LoVo (cell line): ENCODE data around the gene GP1BB.
"Not testable (repeated sequence)": the region's sequence is repeated elsewhere in the genome, so short reads cannot be mapped to it uniquely, and the experiment has no call there.

Source experiments
- DNase-seq: peaks from one replicate; pipeline ENCODE4 v3.0.0-alpha.2; 2016; ENCODE audit warnings: low spot score

Gene GP1BB

DNA sequence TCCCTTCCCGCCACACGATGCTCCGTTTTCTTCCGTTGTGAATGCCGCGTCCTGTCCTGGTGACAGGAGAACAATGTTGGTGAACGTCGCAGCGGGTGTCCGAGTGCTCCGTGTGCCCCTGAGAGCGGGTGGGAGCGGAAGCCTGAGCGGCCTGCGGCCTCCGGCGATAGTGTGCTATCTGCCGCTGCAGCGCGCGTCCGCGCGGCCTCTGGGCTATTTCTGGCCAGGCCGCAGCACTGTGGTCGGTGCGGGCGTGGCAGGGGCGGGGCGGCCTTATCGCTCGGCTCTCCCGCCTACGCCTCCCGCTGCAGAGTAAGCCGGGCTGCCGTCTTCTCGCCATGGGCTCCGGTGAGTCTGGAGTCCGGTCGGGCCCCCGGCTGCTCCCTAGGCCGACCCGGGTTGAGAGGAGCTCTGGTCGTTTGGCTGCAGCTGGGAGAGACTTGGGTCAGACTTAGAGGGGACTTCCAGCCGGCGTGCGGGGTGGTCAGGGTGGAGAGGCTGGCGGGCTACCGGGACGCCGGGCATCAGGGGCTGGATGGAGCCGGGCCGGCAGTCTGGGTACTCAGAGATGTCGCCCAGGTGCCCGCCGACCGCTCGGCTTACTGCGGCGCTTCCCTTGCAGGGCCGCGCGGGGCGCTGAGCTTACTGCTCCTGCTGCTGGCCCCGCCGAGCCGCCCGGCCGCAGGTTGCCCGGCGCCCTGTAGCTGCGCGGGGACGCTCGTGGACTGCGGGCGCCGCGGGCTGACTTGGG is at the start of gene GP1BB:
GP1BB (plus strand) TSS at position 308 of the 751 bp plus-strand sequence; CDS start at position 339, 31 bp downstream.
- DNase-seq, result no peak

DNA sequence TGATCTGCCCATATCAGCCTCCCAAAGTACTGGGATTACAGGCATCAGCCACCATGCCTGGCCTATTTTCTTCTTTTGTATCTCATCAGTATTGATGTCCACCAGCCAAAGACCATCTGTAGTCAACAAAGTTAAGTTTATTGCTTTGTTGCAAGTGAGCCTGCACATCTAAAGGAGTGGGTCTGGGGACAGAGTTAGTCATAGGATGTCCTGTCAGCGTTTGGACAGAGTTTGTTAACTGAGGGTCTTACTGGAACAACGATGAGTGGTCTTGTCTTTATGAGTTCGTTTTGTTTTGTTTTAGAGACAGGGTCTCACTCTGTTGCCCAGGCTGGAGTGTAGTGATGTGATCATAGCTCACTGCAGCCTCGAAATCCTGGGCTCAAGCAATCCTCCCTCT is 49.7 kb upstream of the GP1BB start:
- DNase-seq, result no peak

DNA sequence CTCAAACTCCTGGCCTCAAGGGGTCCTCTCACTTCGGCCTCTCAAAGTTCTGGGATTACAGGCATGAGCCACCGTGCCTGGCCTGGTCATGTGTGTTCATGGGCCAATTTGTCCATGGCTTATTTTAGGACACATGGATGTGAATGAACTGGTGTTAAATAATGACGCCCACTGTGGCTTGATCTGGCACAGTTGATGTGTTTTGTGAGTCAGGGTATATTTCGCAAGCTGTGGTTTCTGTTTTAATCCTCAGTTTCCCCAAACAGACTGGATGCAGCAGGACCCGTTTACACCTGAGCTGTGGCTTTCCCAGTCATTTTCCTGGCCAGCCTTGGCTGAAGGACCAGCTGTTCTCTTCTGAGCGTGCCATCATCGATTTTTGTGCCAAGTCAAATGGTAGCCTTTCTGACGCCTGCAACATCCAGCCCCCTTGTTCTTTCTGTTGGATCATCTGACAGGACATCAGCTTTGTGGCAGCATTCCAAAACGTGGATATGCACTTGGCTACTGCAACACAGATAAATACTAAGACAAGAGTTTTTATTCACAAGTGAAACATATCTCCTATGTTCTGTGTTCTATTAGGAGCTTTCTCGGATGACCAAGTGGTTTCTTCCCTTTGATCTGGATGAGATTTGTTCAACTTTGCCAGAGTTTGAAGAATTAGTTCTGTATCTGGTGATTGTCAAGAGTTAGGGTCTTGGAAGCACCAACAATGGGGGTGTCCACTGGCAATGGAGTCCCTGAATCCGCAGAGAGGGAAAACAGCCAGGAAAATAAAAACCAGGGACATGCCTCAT is 49.0 kb upstream of the GP1BB start:
- DNase-seq, result no peak

DNA sequence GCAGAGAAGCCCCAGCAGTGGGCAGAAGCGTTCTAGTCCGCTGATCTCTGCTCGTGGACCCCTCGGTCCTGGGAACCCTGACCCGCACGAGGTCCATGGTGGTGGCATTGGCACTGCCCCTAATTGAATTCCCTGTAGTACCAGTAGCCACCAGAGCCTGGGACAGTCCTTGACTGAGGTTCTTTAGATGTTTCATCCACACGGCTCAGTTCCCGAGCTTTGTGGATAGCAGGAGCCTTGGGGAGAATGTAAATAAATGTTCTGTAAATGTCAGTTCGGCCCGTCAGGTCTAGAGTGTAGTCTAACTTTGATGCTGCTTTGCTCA is 48.4 kb upstream of the GP1BB start:
- no peak for DNase-seq

DNA sequence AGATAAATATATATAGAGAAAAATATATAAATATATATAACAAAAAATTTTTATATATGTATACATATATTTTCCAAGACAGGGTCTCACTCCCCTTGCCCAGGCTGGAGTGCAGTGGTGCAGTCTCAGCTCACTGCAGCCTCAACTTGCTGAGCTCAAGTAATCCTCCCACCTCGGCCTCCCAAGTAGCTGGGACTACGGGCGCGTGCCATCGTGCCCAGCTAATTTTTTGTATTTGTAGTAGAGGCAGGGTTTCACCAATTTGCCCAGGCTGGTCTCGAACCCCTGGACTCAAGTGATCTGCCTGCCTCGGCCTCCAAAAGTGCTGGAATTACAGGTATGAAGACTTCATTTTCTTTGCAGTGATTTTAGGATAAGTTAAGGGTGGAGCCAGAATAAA is 47.9 kb upstream of the GP1BB start:
- DNase-seq, result no peak

DNA sequence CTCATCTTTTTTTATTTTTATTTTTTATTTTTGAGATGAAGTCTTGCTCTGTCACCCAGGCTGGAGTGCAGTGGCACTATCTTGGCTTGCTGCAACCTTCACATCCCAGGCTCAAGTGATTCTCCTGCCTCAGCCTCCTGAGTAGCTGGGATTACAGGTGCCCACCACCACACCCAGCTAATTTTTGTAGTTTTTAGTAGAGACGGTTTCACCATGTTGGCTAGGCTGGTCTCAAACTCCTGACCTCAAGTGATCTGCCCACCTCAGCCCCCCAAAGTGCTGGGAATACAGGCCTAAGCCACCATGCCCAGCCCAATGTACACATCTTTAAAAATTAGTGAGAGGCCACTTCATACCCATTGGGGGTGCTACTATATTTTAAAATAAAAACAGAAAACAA is 46.9 kb upstream of the GP1BB start:
- not testable (repeated sequence) for DNase-seq

DNA sequence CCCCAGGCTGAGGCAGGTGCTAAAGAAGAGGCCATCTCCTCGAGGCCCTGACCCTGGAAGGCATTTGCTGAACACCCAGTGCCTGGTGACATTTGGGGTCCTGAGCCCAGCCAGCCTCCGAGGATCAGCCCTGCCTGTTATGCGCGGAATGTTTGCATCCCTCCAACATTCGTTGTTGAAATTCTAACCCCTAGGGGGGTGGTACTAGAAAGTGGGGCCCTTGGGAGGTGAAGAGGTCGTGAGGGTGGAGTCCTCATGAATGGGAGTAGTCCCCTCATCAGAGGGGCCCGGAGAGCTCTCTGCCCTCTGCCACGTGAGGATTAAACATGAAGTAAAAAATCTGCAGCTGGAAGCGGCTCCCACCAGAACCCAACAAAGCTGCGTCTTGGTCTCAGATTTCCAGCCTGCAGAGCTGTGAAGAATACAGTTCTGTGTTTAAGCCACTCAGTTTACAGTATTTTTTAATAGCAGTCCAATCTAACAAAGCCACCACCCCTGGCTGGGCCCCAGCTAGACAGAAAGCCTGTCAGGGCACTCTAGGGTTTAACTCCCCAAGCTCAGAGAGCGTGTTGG is 44.3 kb upstream of the GP1BB start:
- no peak for DNase-seq

DNA sequence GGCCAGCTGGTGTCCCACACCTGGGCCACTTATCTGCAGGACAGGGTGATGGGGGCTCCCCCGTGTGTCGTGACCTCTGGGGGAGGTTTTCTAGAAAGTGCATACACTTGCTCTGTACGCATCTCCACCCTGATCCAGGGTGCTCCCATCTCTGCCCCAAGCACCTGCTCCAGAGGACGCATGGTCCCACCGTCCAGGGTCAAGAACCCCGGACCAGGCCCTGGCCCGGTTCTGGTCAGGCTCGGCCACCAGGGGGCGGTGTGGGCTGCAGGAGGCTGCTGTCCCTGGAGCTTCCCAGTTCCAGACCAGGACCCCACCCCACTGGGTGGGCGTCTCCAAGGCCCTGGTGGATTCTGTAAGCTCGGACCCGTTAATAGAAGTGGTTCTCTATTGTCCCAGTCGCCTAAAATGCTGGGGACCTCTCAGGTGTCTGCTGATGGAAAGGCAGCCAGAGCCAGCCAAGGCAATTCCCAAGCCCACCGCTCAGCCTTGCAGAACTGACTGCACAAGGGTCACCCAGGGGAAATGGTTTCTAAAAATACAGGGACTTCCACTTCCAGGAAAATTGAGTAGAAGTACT is 43.7 kb upstream of the GP1BB start:
- DNase-seq, result no peak

DNA sequence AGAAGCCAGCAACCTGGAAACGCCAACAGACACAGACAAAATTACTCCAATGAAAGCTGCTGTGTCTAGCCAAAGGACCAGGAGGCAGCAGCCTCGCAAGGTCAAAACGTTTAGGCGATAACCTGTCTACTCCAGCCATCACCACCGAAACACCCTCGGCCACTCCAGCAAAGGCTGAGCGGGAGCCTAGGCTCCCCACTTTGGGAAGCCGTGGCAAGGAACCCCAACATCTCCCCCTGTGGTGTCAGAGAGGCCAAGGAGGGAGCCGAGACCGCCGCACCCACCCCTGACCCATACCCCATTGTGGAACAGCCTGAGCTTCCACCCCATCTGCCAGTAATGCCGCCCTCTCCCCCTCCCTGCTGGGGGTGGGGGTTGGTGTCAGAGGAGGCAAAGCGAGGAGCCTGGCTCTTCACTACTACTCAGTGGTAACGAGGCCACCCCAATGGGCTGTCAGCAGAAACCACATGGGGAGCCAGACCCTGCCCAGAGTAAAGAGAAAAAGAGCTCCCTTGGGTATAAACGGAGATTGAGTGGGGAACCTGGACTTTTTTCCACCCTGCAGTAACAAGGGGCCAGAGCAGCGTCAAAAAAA is 43.0 kb upstream of the GP1BB start:
- no peak for DNase-seq

DNA sequence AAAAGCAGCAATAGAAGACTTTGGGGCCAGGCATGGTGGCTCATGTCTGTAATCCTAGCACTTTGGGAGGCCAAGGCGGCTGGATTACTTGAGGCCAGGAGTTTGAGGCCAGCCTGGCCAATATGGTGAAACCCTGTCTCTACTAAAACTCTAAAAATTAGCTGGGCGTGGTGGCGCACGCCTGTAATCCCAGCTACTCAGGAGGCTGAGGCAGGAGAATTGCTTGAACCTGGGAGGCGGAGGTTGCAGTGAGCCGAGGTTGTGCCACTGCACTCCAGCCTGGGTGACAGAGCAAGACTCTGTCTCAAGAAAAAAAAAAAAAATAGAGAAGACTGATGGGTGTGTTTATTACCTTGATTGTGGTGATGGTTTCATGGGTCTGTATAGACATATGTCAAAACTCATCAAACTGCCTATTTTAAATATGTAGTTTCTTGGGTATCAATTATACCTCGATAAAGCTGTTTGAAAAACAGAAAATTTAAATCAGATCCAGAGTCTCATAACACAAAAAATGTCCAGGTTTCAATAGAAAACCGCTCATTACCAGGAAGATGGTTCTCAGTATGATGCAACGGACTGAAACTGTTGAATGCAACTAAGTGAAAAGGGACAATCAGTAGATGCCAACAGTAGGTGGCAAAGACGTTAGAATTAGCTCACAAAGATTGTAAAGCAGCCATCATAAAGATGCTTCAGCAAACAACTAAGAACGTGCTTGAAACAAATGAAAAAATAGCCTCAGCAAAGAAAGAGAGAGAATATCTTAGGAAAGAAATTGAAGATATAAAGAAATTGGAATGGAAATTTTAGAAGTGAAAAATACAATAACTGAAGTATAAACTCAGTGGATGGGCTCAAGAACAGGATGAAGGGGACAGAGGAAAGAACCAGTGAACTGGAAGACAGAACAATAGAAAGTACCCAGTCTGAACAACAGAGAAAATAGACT is 42.2 kb upstream of the GP1BB start:
- DNase-seq, result peak; percentile 50

DNA sequence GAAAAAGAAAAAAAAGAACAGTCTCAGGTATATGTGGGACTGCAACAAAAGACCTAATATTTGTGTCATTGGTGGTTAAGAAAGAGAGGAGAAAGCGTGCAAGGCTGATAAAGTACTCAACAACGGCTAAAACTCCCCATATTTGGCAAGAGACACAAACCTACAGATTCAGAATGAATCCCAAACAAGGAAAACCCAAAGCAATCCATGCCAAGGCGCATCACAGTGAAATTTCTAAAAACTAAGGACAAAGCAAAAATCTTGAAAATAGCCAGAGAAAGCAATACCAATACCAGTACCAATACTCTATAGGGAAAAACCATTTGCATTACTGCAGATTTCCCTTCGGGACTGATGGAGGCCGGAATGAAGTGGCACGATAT is 41.5 kb upstream of the GP1BB start:
- DNase-seq, result no peak

DNA sequence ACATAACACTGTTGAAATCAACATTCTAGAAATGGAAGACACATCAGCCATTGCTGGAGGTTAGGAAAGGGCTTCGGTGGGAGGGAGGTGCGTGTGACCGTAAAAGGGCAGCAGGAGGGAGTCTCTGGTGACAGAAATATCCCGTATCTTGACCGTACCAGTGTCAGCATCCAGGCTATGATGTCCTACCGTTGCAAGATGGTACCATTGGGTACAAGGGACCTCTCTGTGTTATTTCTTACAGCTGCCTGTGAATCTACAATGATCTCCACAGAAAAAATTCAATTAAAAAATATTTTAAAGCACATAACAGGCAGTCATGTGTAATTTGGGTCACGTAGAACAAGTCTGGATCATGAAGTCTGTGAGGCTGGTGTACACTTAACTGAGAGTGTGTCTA is 36.4 kb upstream of the GP1BB start:
- no peak for DNase-seq

DNA sequence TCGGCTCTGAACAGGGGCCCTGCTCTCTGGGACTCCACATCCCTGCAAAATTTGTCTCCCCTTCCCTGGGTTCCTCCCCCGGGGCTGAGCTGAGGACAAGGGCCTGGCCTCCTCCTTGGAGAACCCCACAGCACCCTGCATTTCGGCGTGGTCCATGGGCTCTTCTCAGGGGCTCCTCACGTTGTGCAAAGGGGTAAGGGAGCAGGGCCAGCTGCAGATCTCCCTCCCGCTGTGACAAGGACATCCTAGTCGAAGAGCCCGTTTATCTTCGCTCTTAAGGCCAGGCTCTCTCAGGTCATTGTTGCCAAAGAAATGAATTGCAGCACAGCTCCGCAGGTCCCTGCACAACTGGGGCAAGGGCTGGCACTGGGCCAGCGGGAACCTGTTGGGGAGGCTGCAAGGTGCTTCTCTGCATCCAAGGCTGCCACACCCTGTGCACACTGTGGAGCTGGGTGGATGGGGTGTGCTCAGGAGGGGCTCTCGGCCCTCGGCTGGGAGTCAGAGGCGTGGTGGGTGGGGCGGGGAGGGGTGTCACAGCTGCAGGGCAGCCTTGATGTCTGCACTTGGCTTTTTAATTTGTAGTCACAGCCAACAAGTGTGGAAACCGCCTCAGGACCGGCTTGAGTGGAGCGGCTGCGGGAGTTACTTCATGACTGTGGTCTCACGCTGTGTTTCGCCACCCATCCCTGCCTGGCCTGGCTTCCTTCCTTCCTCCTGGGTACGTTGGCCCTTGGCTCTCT is 35.6 kb upstream of the GP1BB start:
- no peak for DNase-seq

DNA sequence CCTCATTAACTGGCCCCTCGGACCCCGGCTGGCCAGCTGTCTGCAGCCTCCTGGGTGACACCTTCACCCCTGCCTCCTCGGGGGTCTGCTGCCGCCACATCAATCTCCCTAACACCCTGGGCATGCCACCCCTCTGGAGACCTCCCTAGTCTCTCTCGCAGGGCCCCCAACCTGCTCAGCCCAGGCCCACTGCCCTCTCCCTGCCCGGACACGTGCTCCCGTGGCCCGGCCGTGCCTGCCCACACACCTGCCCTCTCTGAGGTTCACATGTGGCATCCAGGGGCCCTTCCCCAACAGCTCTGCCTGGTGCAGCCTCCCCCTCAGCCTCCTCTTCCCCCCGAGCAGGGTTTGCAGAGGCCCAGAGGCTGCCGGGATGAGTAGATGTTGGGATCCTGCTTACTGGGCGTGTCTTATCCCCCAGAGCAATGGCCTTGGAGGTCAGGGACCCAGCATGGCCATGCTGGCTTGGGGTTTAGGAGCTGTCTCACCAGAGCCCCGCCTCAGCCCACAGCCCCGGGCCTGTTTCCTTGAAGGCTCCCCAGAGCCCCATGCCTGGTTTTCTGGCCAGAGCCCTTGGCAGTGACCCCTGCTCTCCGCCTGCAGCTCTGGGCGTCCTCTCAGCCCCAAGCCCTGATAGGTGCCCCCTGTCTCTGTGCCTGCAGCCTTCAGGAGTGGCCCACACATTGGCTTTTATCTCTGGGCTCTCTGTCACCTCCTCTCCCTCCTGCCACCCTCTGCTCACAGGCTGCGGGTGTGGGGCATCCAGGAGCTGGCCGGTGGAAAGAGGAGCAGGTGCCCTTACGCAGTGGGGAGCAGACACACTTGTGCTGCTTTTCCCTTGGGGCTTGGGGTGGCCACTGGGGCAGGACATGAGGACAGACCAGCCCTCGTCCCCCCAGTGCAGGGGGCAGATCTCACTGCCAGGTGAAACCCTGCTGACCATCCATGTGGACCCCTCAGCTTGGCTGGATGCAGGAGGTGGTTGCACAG is 34.7 kb upstream of the GP1BB start:
- DNase-seq, result no peak

DNA sequence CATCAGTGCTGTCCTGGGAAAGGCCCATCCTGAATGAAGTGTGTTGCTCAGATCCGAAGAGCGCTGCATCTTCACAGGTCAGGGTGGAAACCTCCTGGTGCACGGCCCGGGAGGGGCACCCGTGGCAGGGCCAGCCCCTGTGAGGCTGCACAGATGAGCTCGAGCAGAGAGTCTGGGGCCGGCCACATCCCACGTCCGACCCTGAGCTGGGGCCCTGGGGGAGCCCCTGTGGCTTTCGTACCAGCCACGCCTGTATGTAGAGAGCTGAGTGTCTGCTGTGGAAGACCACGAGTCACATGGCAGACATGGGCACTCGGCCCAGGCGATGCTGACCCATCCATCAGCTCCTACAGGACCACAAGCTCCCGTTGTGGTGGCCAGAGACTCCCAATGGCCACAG is 33.9 kb upstream of the GP1BB start:
- DNase-seq, result no peak

DNA sequence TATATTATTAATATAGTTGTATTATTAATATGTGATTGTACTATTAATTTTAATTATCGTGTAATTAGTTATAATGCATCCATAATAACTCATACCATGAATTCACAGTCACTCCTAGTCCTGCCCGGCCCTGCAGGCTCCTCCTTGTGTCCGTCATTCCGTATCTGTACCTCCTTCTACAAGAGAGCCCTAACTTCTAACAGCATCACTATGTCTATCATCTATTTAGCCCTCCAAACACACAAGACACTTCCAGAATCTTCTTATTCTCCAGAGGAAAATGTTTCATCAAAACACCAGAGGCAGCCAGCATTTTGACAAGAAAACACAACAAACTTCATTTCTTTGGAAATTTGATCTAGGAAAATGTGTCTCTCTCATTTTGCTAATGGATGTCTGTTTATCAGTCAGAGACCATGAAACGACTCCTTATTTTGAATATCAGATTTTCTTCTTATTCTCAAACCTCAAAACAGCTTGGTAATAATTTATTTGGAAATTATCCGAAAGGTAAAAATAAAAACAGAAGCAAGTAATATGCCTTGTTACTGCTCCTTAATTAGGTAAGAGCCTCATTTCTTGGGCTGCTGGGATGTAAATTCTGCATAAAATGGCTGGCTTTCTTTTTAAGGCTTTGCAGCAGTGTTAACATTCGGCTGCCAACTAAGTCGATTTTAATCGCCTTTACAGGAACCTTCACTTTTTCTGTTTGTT is 32.2 kb upstream of the GP1BB start:
- no peak for DNase-seq

DNA sequence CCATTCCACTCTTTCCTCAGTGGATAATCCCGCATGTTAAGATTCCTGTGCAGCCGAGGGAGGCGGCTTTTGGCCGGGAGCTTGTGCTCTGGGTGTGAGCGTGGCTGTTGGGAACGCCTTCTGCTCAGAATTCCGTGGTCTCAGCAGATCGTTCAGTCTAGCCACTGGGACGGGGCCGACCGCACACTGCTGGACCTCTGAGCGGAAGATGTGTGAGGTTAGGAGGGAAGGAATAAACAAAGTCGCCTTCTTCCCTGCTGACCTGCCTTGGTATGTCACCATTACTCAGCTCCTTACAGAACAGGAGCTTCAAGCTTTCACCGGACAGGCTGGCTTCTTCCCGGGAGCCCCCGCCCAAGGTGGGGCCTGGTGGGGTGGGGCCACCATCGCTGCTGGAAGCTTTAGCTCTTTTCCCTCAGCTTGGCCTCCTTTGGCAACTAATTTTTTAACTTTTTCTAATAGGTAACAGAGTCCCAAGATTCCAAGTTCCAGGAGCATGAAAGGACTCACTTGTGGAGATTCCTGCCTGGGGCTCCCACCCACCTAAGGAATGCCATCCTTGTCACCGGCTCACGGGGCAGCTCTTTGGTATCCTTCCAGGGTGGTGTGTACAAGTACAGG is 31.5 kb upstream of the GP1BB start:
- DNase-seq, result peak; percentile 75

DNA sequence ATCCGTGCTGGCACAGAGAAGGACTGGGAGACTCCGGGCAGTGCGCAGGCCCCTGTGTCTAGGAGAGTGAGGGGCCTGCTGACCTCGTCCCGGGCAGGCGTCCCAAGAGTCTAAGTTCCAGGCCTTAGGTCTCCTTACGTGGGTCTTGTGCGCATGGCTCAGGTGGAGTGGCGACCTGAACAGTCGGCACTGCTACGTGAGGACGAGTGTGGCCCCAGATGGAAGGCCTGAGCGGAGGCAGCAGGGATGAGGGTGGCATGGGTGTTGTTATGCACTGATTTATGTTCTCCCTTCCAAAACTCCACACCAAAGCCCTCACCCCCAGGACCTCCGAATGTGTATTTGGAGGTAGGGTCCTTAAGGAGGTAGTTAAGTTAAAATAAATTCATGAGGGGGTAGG is 29.8 kb upstream of the GP1BB start:
- no peak for DNase-seq
